Adrenal gland (tissue), 12 donors: Measurements from ENCODE around the gene ZBTB42. TPM values are rescaled to one million over a fixed set of nuclear protein-coding genes. Genes with fewer than 3 reads are reported as not detected.

Source experiments
- DNase-seq, 7 donors: peaks; one replicate each; pipeline ENCODE4 v3.0.0-alpha.2; 2019 to 2020
- H3K27ac ChIP-seq, 5 donors: fragments of 200-600 bp; sonication (generic) in 4 of 5; 1 replicate in 3 of 5; 2 replicates in 2 of 5; pipeline versions ENCODE4 v1.5.1 to v1.8.0; 2016 to 2020; ENCODE audit warnings: mild to moderate bottlenecking in 1 of 5
- H3K27me3 ChIP-seq: fragments of 200-600 bp; 2 replicates; pipeline ENCODE4 v1.8.0; 2021
- H3K36me3 ChIP-seq, 2 donors: fragments of 200-600 bp; replicated peaks in 1 of 2; 1 replicate in 1 of 2; 2 replicates in 1 of 2; pipeline versions ENCODE4 v1.5.1 to v1.8.0; 2018 to 2022
- H3K4me1 ChIP-seq, 2 donors: fragments of 200-600 bp; replicated peaks in 1 of 2; 1 replicate in 1 of 2; 2 replicates in 1 of 2; pipeline versions ENCODE4 v1.5.1 to v1.8.0; 2018 to 2021
- H3K4me3 ChIP-seq, 4 donors: fragments of 200-600 bp; sonication (generic) in 3 of 4; one replicate each; pipeline ENCODE4 v1.5.1; 2016 to 2018
- H3K9me3 ChIP-seq, 3 donors: fragments of 200-600 bp; sonication (generic) in 1 of 3; replicated peaks in 1 of 3; 1 replicate in 2 of 3; 2 replicates in 1 of 3; pipeline versions ENCODE4 v1.5.1 to v1.8.0; 2016 to 2021
- POLR2A ChIP-seq, 2 donors: fragments of 450-650 bp; IDR thresholded peaks; one replicate each; pipeline ENCODE4 v1.6.1; 2017; ENCODE audit warnings: antibody characterized with exemption in 2 of 2, mild to moderate bottlenecking in 2 of 2, moderate library complexity in 1 of 2
- WGBS, 4 donors: extraction: QIAGEN DNeasy Blood & Tissue Kit in 2 of 4; methylation state at CpG; one replicate each; pipeline versions ENCODE4 v1.1.5 to v1.1.7; 2013 to 2017; 5-methylcytosine and 5-hydroxymethylcytosine counted together
- intact Hi-C, 2 donors: fragments of 100-400 bp; cut with DNase I; formaldehyde crosslinking; loops; one replicate each; pipeline versions ENCODE4 v1.14.1 to v1.15.0; 2022 to 2023
- polyA plus RNA-seq, 3 donors: library from polyadenylated mRNA; stranded (reverse); fragments of 200-250 nt in 2 of 3; fragments of 350-450 nt in 1 of 3; fragmentation: Illumina TruSeq in 1 of 3; extraction: RNeasy Lipid Tissue Mini Kit (QIAGEN cat#74804) in 1 of 3; gene quantifications; one replicate each; pipeline ENCODE4 v1.2.3, GENCODE V29; 2013 to 2014
- total RNA-seq, 9 donors: library from RNA; depleted of rRNA in 4 of 9; stranded (reverse); fragments of >200 nt in 4 of 9; fragments of 120-200 nt in 1 of 9; fragmentation: NEBNext Ultra II Directional in 1 of 9; extraction: Animal tissue kit (Norgen Biotek cat#: 25700) in 1 of 9; gene quantifications; one replicate each; pipeline versions ENCODE4 v1.1.0 to v1.2.4, GENCODE V29; 2013 to 2023
- TF ChIP-seq, protein P1 (sequence below), 6 experiments: fragments of 450-650 bp in 4 of 6; fragments of 200-600 bp in 2 of 6; sonication (generic) in 1 of 6; IDR thresholded peaks; 1 replicate in 5 of 6; 2 replicates in 1 of 6; pipeline versions ENCODE4 v1.5.1 to v1.8.0; 2016 to 2021; ENCODE audit warnings: antibody characterized with exemption in 6 of 6, mild to moderate bottlenecking in 2 of 6, moderate library complexity in 1 of 6
- donor health status: healthy with polysubstance abuse.
- donor health status: Bipolar disorder and iron deficiency.
- donor health status: DM: yes; HTN: yes; CAD: no.
- donor health status: DM: no; HTN: no; CAD: no.
- donor health status: DM: no; HTN: no; CAD: no.
- donor health status: DM: yes; HTN: yes; CAD: no.

ZBTB42 gene
- total and polyA plus RNA-seq, 12 donors, result 0.61 to 13.9 (median 5.4) TPM

DNA sequence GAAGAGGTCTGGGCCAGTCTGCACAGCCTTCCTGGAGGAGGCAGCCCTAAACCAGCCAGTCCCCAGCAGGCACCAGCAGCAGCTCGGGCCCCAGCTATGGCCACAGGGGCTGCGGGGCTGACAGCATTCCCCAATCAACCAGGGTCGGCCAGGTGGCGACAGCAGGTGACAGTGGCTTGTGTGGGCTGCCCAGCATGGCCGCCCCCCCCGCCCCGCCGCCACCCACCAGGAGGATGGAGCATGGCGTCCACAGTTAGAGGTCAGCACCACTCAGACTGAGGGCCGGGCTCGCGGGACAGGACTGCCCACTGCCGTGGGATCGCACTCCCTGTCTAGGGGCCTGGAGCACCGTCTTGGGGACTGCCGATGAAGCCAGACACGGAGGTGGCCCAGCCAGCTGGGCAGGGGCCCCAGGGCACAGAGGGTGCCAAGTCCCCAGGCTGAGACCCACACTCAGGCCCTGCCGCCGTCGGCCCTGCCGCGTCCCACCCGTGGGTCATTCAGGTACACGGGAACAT, 20.3 kb upstream of the ZBTB42 start:
- Histone ChIP-seq H3K4me1 (peaks cover 0 to 10% of the 10 kb centered on the region in 2 donors), H3K27ac (no peak overlapping the region), H3K36me3 (peaks cover 0 to 24% of the 10 kb centered on the region in 2 donors), H3K9me3 (no peaks in the 10 kb centered on the region), H3K4me3 (no peak overlapping the region), H3K27me3 (no peaks in the 10 kb centered on the region)
- no peak for DNase-seq
- no peak for TF ChIP-seq POLR2A (IDR thresholded peaks at IDR 0.05)
- TF ChIP-seq, protein P1, sequence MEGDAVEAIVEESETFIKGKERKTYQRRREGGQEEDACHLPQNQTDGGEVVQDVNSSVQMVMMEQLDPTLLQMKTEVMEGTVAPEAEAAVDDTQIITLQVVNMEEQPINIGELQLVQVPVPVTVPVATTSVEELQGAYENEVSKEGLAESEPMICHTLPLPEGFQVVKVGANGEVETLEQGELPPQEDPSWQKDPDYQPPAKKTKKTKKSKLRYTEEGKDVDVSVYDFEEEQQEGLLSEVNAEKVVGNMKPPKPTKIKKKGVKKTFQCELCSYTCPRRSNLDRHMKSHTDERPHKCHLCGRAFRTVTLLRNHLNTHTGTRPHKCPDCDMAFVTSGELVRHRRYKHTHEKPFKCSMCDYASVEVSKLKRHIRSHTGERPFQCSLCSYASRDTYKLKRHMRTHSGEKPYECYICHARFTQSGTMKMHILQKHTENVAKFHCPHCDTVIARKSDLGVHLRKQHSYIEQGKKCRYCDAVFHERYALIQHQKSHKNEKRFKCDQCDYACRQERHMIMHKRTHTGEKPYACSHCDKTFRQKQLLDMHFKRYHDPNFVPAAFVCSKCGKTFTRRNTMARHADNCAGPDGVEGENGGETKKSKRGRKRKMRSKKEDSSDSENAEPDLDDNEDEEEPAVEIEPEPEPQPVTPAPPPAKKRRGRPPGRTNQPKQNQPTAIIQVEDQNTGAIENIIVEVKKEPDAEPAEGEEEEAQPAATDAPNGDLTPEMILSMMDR (IDR thresholded peaks at IDR 0.05), result no peak
- intact Hi-C loops, result no loop called here
- WGBS, 4 donors, result 84 to 93% (median 91%) methylated on average over 3 to 24 of the region's 24 CpGs; no CpG with 5 or more reads in 1 of the 4 donors

DNA sequence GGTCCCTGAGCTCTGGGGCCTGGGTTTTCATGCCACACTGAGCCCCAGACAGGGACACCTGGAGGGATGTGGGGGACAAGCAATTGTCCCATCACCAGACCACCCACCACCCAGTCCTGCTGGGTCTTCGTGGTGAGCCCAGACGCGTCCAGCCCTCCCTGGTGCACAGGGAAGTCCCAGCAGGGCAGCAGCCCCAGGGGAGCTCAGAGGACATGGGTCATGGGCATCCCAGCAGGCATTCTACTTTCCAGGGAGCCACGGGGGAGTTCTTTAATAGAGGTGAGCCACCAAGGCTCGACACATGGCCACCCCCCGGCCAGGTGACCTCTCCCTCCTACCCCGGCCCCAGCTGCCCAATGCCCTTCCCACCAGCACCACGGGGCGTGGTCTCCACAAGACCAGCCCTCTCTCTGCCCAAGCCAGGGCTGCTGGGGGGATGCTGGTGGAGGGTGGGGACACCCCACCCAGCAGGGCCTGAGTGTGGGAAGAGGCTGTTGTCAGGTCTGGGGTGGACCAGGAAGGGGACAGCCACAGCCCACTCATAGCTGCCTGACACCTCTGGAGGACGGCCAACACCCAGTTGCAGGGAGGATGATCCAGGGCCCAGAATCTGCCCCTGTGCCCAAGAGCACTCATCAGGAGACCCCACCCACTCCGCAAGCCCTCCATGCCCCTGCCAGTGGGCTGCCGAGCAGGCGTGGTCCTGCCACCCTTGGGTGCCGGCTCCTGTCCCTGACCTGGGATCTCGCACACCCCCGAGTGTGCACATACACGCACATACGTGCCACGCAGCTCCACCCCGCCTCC, 19.4 kb upstream of the ZBTB42 start:
- no peaks in the 10 kb centered on the region for H3K9me3 ChIP-seq
- no peak overlapping the region for H3K27ac ChIP-seq
- no peak for DNase-seq
- no peaks in the 10 kb centered on the region for H3K27me3 ChIP-seq
- H3K4me1 ChIP-seq, result peaks cover 0 to 12% of the 10 kb centered on the region in 2 donors
- H3K4me3 ChIP-seq, result no peak overlapping the region
- no peak for TF ChIP-seq POLR2A (IDR thresholded peaks at IDR 0.05)
- TF ChIP-seq, protein P1 (IDR thresholded peaks at IDR 0.05), result no peak
- WGBS, 4 donors, result 80 to 90% (median 85%) methylated on average over 11 to 20 of the region's 20 CpGs
- intact Hi-C loops, result no loop called here
- peaks cover 0 to 18% of the 10 kb centered on the region in 2 donors for H3K36me3 ChIP-seq

DNA sequence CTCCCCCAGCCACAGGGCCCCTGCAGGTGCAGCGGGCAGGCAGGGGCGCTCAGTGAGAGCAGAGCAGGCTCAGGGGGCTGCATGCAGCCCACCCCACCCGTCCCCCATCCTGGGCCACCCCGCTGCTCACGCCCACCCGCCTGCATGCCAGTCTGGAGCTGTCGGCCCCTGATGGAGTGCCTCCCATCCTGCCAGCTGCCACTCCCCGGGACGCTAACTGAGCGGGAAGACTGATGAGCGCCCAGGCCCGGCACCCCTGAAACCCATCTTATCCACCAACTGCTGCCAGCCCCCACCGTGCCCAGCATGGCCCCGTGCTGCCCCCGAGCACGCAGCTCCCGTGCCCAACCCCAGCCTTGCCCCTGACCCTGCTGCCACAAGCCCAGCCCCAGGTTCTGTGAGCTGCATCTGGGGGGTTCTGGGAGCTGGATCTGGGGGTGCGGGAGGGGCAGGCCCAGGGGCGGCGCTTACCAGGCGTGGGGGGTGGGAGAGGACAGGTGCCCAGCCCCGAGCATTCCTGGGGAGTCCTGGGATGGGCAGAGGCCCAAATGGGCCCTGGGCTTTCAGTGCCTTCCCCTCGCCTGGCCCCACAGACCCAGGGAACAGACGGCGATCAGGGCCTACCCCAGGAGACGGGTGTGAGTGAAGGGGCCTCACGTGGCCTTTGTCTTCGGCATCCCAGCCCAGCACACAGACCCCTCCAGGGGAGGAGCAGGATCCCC, 18.7 kb upstream of the ZBTB42 start:
- Histone ChIP-seq H3K4me3 (no peak overlapping the region), H3K36me3 (peaks cover 0 to 13% of the 10 kb centered on the region in 2 donors), H3K27me3 (no peaks in the 10 kb centered on the region), H3K9me3 (no peaks in the 10 kb centered on the region), H3K27ac (peak overlapping the region in 1 of 5 donors; percentile 6), H3K4me1 (peaks cover 0 to 20% of the 10 kb centered on the region in 2 donors)
- TF ChIP-seq, protein P1 (IDR thresholded peaks at IDR 0.05), result no peak
- no peak for TF ChIP-seq POLR2A (IDR thresholded peaks at IDR 0.05)
- intact Hi-C loops, result no loop called here
- no peak for DNase-seq
- WGBS, 4 donors, result 88 to 91% (median 91%) methylated on average over 13 to 28 of the region's 28 CpGs

DNA sequence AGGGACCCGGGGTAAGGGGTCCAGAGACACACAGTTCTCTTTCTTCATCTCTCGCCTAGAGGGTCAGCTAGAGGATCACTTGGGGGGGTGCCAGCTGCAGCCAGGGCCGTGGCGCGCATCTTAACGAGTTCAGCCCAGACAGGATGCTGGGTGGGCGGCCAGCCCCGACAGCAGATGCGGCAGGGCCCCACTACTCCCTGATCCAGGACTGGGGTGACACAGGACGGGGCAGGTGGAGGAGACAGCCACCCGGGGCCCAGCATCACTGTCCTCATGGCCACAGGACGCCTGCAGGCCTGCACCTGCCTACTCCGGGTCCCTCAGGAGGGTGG, 18.1 kb upstream of the ZBTB42 start:
- WGBS, 4 donors, result 78 to 86% (median 83%) methylated on average over 13 of the region's 13 CpGs; no CpG with 5 or more reads in 1 of the 4 donors
- Histone ChIP-seq H3K27ac (peak overlapping the region in 1 of 5 donors; percentile 6), H3K4me3 (no peak overlapping the region), H3K4me1 (peaks cover 0 to 25% of the 10 kb centered on the region in 2 donors), H3K36me3 (peaks cover 0 to 13% of the 10 kb centered on the region in 2 donors), H3K27me3 (no peaks in the 10 kb centered on the region), H3K9me3 (no peaks in the 10 kb centered on the region)
- intact Hi-C loops, result no loop called here
- TF ChIP-seq POLR2A (IDR thresholded peaks at IDR 0.05), result no peak
- TF ChIP-seq, protein P1 (IDR thresholded peaks at IDR 0.05), result no peak
- DNase-seq, result no peak
